Measurements from ENCODE around the gene CHMP1A.

CHMP1A gene

GRCh38 chr16:89621698-89622409 lies 35.7 kb downstream of the CHMP1A start:
- DNase-seq = no peak

GRCh38 chr16:89621136-89621697 lies 36.3 kb downstream of the CHMP1A start:
- DNase-seq = no peak

- no peak for DNase-seq
These were observed 37.1 kb downstream of the CHMP1A start for GRCh38 chr16:89620406-89620841.

DNA sequence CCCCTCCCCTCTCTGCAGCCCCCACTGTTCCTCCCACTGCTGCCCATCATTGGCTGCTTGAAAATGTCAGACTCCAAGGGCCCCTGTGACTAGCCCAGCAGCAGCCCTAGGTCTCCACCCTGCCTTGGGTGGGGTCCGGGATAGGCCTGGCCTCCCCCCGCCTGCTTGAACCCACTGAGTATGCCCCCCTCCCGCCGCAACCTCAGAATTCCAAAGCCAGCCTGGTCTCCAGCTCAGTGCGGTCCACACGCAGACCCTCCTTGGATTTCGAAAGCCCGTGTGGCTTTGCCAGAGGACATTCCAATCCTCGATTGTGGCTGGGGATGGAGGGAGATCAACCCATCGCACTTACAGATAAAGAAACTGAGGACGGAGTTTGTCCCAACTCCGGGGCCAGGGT lies 37.7 kb downstream of the CHMP1A start:
- no peak for DNase-seq

GRCh38 chr16:89618109-89618998 lies 39.2 kb downstream of the CHMP1A start:
- DNase-seq = no peak

DNA sequence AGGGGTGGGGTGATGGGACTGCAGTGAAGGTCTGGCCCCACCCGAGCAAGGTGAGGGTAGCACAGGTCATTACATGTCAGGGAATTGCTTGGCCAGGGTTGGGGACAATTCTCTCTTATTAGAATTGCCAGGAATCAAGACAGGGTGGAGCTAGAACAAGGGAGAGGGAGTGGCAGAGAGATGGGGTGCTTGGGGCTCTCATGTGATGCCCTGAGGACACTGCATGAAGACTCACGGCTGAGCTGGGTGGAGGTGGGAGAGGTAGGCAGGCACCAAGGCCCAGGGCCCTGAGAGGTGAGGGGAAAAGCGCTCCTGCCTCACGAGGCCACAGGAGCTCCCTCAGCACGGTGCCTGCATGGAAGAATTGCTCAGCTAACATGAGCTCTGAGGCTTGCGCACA lies 40.5 kb downstream of the CHMP1A start:
- DNase-seq = no peak

DNA sequence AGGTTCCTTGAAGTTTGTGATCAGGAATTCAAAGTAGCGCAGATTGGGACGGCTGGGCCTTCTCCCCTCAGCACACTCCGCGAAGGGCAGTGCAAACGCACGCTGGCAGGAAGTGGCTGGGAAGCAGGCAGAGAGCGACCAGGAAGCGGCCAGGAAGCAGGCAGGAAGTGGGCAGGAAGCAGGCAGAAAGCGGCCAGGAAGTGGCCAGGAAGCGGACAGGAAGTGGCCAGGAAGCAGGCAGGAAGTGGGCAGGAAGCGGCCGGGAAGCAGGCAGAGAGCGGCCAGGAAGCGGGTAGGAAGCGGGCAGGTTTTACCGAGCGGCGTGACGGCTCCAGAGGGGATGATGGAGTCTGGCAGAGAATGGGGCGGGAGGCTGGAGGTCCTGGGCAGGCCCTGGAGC lies 40.9 kb downstream of the CHMP1A start:
- no peak for DNase-seq

GRCh38 chr16:89615596-89616090 lies 41.9 kb downstream of the CHMP1A start:
- DNase-seq = no peak

DNA sequence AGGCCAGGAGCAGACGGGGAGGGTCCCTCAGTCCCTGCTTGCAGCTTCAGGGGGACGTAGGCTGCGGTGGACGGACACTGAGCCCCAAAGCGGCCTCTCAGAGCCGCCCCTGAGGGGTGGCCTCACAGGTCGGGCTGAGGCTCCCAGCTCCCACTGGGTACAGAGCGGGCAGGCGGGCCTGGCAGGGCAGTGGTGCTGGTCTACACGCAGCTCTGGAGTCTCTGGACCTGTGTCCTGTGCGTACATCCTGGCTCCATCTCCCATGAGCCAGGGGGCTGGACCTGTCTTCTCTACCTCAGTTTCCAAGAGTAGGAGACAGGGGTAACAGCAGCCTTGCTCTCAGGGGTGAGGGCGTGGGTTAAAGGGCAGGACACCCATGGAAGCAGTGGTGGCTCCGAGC lies 42.3 kb downstream of the CHMP1A start:
- no peak for DNase-seq

- no peak for DNase-seq
These were observed 43.5 kb downstream of the CHMP1A start for GRCh38 chr16:89613954-89614459.

DNA sequence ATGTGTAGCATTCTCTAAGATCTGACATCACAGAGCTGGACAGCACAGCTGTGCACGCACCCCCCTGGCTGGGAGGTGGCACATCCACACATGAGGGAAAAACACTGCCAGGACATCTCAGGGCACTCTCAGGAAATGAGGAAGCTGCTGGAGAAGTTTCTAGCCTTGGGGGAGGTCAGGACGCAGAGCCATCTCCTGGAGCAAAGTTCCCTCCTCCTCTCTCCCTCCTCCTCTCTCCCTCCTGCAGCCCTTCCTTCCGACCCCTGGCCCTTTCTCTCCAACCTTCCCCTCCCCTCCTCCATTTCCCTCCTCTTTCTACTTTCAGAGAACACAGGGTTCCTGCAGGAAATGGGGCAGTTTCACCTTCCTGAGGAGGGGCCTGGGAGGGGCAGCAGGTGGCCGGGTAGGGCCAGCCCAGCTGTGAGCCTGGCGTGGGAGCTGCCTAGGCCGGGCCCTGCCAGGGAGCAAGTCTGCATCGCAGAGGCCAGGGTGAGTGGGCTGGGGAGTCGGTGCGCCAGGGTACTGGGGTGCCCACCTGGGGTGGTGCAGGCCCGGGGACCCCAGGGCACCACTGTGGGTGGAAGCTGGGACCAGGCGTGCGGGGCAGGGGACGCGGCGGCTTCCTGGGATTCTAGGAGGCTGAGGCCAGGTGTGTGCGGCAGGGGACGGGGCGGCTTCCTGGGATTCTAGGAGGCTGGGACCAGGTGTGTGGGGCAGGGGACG lies 44.1 kb downstream of the CHMP1A start, which contains the start of gene DPEP1:
TSS of gene DPEP1 (plus strand) at position 412 of the 723 bp plus-strand sequence. CDS start 16,769 bp downstream, outside the sequence.
- DNase-seq = no peak

GRCh38 chr16:89612415-89613166 lies 44.9 kb downstream of the CHMP1A start:
- DNase-seq = no peak

- no peak for DNase-seq
These were observed 47.4 kb downstream of the CHMP1A start for GRCh38 chr16:89610108-89610453.

- DNase-seq = no peak
These were observed 49.4 kb downstream of the CHMP1A start for GRCh38 chr16:89607937-89608740.

DNA sequence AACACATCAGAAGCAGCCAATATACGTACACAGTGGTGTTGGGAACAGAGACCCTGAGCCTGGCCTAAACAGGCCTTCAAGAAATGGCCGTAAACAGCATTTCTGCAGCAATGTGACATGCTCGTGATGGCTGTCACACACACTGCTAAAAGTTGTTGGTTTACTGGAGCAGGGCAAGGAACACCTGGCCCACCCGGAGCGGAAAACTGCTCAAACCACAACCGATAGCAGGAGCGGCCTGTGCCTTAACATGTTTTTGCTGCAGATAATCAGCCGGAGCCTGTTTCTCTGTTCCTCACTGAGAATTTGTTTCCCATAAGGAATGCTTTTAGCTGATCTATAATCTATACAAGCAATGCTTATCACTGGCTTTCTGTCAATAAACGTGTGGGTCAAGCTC lies 50.1 kb downstream of the CHMP1A start:
- DNase-seq = no peak

DNA sequence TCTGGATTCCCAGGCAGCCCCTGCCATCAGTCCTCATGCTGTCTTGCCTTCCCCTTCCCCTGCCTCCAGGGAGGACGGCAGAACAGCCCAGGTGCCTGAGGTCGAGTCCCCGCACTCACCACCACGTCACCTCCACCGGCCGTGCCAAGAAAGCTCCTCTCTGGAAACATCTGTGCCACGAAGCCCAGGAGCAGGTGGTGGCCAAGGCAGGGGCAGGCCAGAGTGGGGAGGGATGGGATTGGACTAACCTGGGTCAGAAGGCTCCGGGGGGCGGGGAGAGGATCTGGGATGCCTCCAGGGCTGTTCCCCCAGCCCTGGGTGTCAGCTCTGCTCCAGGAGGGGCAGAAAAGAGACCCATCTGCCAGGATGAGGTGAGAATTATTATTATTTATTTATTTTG lies 51.5 kb downstream of the CHMP1A start:
- no peak for DNase-seq

DNA sequence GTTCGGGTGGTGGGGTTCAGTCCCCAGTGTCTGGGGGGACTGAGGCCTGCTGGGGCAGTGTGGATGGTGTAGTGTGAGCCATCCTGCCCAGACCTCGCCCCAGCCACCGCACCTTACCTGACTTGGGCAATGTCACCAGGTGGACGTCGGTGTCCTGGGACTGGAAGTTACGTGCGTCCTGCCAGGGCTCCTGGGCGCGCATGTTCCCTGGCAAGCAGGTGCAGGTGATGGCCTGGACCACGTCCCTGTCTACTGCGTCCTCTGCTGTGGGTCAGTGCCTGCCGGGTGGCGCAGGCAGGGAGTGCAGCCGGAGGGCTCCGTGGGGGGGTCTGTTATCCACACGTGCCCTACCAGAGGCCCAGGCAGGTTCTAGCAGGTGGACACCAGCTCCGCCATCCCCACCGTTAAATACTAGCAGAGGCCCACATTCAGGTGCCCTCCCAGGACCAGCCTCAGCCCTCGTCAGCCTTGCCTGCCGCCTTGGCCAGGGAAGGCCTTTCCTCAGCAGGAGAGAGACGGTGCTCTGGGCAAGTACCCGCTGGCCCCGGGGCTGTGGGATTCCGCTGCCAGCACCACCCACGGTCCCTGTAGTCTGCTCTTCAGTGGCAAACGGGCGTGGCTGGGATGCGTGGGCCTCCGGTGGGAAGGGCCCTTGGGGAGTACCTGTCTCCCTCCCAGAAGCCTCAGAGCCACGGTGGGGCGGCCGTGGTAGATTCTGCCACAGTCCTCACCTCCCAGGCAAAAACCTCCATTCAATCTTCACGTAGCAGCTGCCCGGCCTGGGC lies 52.1 kb downstream of the CHMP1A start:
- DNase-seq = no peak

GRCh38 chr16:89604764-89605163 lies 52.7 kb downstream of the CHMP1A start:
- DNase-seq = no peak

DNA sequence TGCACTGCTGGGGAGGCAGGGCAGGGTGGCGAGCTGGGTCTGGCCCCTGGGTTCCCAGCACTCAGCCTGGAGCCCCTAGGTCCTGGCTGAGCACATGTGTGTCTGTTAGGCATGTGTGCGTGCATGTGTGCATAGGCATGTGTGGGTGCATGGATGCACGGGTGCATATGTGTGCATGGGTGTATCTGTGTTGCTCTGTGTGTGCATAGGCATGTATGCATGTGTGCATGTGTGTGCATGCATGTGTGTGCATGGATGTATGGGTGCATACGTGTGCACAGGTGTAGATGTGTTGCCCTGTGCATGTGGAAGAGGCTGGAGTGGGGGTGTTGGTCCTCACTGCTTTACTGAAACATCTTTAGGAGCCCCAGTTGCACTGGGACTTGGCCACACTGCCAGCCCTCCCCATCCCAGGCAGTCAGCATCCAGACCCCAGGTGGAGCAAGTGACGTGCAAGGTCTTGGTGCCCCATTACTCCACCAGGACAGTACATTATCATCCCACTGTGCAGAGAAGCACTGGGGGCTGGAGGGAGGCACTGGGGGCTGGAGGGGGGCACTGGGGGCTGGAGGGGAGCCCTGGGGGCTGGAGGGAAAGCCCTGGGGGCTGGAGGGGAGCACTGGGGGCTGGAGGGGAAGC lies 54.4 kb downstream of the CHMP1A start:
- no peak for DNase-seq
